ENCODE measurements around the gene CLASP1.

The CLASP1 gene

GRCh38 chr2:121603185-121603584, 46.1 kb downstream of the CLASP1 start:
- H3K36me3 ChIP-seq (ENCODE audit: insufficient read depth, low read length): peaks cover 27% of the 10 kb centered on the region
- H2AFZ ChIP-seq (ENCODE audit: low read depth, low read length): no peak overlapping the region
- no peaks in the 10 kb centered on the region for H3K27me3 ChIP-seq (ENCODE audit: insufficient read depth, low read length)
- no peak overlapping the region for H3K4me3 ChIP-seq (ENCODE audit: low read length)
- no peaks in the 10 kb centered on the region for H3K4me1 ChIP-seq (ENCODE audit: insufficient read depth, low read length)
- no peaks in the 10 kb centered on the region for H3K9me3 ChIP-seq (ENCODE audit: low read length)

- no peak overlapping the region for H3K4me3 ChIP-seq (ENCODE audit: low read length)
- H3K4me1 ChIP-seq (ENCODE audit: insufficient read depth, low read length): peaks cover 6% of the 10 kb centered on the region
- H2AFZ ChIP-seq (ENCODE audit: low read depth, low read length): no peak overlapping the region
- peaks cover 21% of the 10 kb centered on the region for H3K36me3 ChIP-seq (ENCODE audit: insufficient read depth, low read length)
- H3K9me3 ChIP-seq (ENCODE audit: low read length): no peaks in the 10 kb centered on the region
- no peaks in the 10 kb centered on the region for H3K27me3 ChIP-seq (ENCODE audit: insufficient read depth, low read length)
These were observed 49.2 kb downstream of the CLASP1 start for GRCh38 chr2:121599963-121600651.

DNA sequence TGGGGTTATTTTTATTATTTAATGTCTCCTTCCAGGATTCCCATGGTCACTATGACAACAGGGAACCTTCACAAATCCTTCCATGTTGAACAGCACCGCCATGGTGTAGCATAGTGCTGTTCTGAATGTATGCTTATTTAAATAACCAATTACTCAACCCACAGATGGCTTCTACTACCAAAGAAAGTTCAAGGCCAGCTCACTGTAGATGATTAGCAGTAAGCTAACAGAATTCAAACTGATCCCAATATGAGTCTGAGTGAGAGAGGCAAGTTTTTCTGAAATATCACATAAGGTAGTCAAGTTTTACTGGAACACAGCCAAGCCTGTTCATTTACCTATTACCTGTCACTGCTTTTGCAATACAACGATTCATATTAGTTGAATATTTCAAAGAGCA, 51.2 kb downstream of the CLASP1 start:
- H3K27me3 ChIP-seq (ENCODE audit: insufficient read depth, low read length): no peaks in the 10 kb centered on the region
- no peaks in the 10 kb centered on the region for H3K9me3 ChIP-seq (ENCODE audit: low read length)
- H2AFZ ChIP-seq (ENCODE audit: low read depth, low read length): no peak overlapping the region
- no peak overlapping the region for H3K4me3 ChIP-seq (ENCODE audit: low read length)
- peaks cover 6% of the 10 kb centered on the region for H3K4me1 ChIP-seq (ENCODE audit: insufficient read depth, low read length)
- peaks cover 4% of the 10 kb centered on the region for H3K36me3 ChIP-seq (ENCODE audit: insufficient read depth, low read length)

DNA sequence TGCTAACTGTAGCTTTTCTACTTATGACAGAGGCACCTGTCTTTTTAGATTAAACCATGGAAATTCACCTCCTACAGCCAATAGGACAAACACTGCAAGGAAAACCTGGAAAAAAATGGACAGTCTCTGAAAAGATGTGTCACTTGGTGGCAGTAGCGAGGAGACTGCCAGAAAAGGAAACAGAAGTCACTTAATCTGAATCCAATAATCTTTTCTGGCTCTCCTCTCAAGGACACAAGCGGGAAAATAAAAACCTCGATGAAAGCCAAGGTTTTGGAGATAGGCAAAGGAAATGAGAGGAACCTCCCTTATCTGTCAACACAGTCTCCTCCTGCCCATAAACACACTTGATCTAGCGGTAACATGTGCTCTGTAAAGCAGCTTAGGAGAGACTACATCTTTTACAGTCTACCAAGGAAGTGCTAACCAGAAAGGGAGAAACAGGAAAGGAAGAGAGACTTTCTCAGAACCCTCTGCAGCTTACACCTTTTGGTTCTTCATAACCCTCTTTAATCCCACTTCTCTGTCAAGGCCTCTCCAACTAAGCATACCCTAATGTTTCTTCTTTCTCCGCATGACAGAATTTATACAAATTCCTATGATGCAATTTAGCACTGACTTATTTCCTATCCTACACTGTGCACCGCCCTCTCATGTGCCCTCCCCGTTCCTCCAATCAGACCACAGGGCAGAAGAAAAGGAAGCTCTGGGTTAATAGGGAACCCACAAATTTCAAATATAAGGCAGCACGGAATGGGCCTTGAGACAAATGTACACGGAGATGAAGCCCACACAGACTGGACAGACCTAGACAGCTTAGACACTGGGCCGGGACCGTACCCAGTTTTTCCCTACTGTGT, 52.8 kb downstream of the CLASP1 start:
- H3K4me1 ChIP-seq (ENCODE audit: insufficient read depth, low read length): peaks cover 6% of the 10 kb centered on the region
- H2AFZ ChIP-seq (ENCODE audit: low read depth, low read length): no peak overlapping the region
- H3K27me3 ChIP-seq (ENCODE audit: insufficient read depth, low read length): no peaks in the 10 kb centered on the region
- H3K9me3 ChIP-seq (ENCODE audit: low read length): no peaks in the 10 kb centered on the region
- H3K36me3 ChIP-seq (ENCODE audit: insufficient read depth, low read length): peaks cover 4% of the 10 kb centered on the region
- H3K4me3 ChIP-seq (ENCODE audit: low read length): no peak overlapping the region

GRCh38 chr2:121595012-121595891, 54.0 kb downstream of the CLASP1 start:
- Histone ChIP-seq H3K36me3 (ENCODE audit: insufficient read depth, low read length) (peaks cover 6% of the 10 kb centered on the region), H3K4me3 (ENCODE audit: low read length) (no peak overlapping the region), H3K27me3 (ENCODE audit: insufficient read depth, low read length) (no peaks in the 10 kb centered on the region), H3K4me1 (ENCODE audit: insufficient read depth, low read length) (peaks cover 6% of the 10 kb centered on the region), H3K9me3 (ENCODE audit: low read length) (peaks cover 2% of the 10 kb centered on the region), H2AFZ (ENCODE audit: low read depth, low read length) (no peak overlapping the region)

GRCh38 chr2:121591199-121591598, 58.1 kb downstream of the CLASP1 start:
- Histone ChIP-seq H2AFZ (ENCODE audit: low read depth, low read length) (no peak overlapping the region), H3K4me1 (ENCODE audit: insufficient read depth, low read length) (peaks cover under 1% of the 10 kb centered on the region), H3K9me3 (ENCODE audit: low read length) (peaks cover 2% of the 10 kb centered on the region), H3K36me3 (ENCODE audit: insufficient read depth, low read length) (peaks cover 7% of the 10 kb centered on the region), H3K27me3 (ENCODE audit: insufficient read depth, low read length) (no peaks in the 10 kb centered on the region), H3K4me3 (ENCODE audit: low read length) (no peak overlapping the region)

DNA sequence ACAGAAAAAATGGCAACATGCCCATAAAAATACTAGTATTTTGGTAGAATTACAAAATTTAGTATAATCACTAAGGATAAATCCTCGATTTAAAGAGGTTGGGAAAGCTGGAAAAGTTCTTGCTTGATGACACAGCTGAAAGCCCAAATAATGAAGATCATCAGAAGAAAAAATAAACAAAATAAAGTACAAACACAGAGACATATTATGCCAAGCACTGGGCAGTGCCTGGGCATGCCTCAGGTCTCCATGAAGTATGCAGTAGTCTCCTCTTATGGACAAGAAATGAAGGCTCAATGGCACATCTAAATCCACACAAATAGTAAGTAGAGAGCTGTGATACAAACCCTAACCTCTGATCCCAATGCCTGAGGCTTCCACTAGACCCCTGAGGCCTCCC, 60.9 kb downstream of the CLASP1 start:
- peaks cover 2% of the 10 kb centered on the region for H3K9me3 ChIP-seq (ENCODE audit: low read length)
- no peaks in the 10 kb centered on the region for H3K4me1 ChIP-seq (ENCODE audit: insufficient read depth, low read length)
- no peak overlapping the region for H2AFZ ChIP-seq (ENCODE audit: low read depth, low read length)
- H3K4me3 ChIP-seq (ENCODE audit: low read length): no peak overlapping the region
- peaks cover 14% of the 10 kb centered on the region for H3K36me3 ChIP-seq (ENCODE audit: insufficient read depth, low read length)
- no peaks in the 10 kb centered on the region for H3K27me3 ChIP-seq (ENCODE audit: insufficient read depth, low read length)

- Histone ChIP-seq H3K36me3 (ENCODE audit: insufficient read depth, low read length) (peaks cover 14% of the 10 kb centered on the region), H3K27me3 (ENCODE audit: insufficient read depth, low read length) (no peaks in the 10 kb centered on the region), H3K4me3 (ENCODE audit: low read length) (no peak overlapping the region), H3K4me1 (ENCODE audit: insufficient read depth, low read length) (no peaks in the 10 kb centered on the region), H3K9me3 (ENCODE audit: low read length) (peaks cover 2% of the 10 kb centered on the region), H2AFZ (ENCODE audit: low read depth, low read length) (no peak overlapping the region)
These were observed 62.1 kb downstream of the CLASP1 start for GRCh38 chr2:121587131-121587530.

GRCh38 chr2:121584741-121585140, 64.5 kb downstream of the CLASP1 start:
- Histone ChIP-seq H3K4me3 (ENCODE audit: low read length) (no peak overlapping the region), H3K27me3 (ENCODE audit: insufficient read depth, low read length) (no peaks in the 10 kb centered on the region), H3K4me1 (ENCODE audit: insufficient read depth, low read length) (peaks cover 4% of the 10 kb centered on the region), H3K36me3 (ENCODE audit: insufficient read depth, low read length) (peaks cover 8% of the 10 kb centered on the region), H3K9me3 (ENCODE audit: low read length) (no peaks in the 10 kb centered on the region), H2AFZ (ENCODE audit: low read depth, low read length) (no peak overlapping the region)

DNA sequence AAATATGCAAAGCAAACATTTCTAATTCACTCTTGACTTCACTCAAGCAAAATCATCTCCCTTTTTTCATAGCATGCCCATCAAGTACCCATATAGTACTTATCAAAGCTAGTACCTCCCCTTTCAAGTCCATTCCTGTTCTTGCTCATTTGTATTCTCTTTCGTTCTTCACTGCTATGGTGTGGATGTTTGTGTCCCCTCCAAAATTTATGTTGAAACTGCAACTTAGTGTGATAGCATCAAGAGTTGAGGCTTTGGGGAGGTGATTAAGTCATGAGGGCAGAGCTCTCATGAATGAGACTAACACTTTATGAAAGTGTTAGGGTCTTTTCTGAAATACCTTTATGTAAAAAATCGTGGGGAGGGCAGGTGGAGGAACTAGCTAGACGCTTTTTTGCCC, 65.7 kb downstream of the CLASP1 start:
- Histone ChIP-seq H3K9me3 (ENCODE audit: low read length) (no peaks in the 10 kb centered on the region), H3K36me3 (ENCODE audit: insufficient read depth, low read length) (peaks cover 6% of the 10 kb centered on the region), H3K4me3 (ENCODE audit: low read length) (no peak overlapping the region), H2AFZ (ENCODE audit: low read depth, low read length) (no peak overlapping the region), H3K27me3 (ENCODE audit: insufficient read depth, low read length) (no peaks in the 10 kb centered on the region), H3K4me1 (ENCODE audit: insufficient read depth, low read length) (peaks cover 15% of the 10 kb centered on the region)

DNA sequence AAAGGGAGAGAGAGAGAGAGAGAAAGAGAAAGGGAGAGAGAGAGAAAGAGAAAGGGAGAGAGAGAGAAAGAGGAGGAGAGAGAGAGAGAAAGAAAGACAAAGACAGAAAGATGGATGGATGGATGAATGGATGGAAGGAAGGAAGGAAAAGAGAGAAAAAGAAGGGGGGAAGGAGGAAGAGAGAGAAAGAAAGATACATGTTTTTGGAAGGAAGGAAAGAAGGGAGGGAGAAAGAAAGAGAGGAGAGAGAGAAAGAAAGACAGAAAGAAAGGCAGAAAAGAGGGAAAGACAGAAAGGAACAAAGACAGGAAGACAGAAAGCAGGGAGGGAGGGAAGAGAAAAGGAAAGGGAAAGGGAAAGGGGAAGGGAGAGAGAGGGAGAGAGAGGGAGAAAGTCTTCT, 67.0 kb downstream of the CLASP1 start:
- H3K27me3 ChIP-seq (ENCODE audit: insufficient read depth, low read length): no peaks in the 10 kb centered on the region
- H3K4me3 ChIP-seq (ENCODE audit: low read length): no peak overlapping the region
- no peaks in the 10 kb centered on the region for H3K9me3 ChIP-seq (ENCODE audit: low read length)
- H2AFZ ChIP-seq (ENCODE audit: low read depth, low read length): no peak overlapping the region
- peaks cover 6% of the 10 kb centered on the region for H3K36me3 ChIP-seq (ENCODE audit: insufficient read depth, low read length)
- peaks cover 15% of the 10 kb centered on the region for H3K4me1 ChIP-seq (ENCODE audit: insufficient read depth, low read length)

GRCh38 chr2:121579309-121579708, 70.0 kb downstream of the CLASP1 start:
- no peaks in the 10 kb centered on the region for H3K9me3 ChIP-seq (ENCODE audit: low read length)
- no peak overlapping the region for H3K4me3 ChIP-seq (ENCODE audit: low read length)
- H2AFZ ChIP-seq (ENCODE audit: low read depth, low read length): no peak overlapping the region
- H3K27me3 ChIP-seq (ENCODE audit: insufficient read depth, low read length): no peaks in the 10 kb centered on the region
- peaks cover 2% of the 10 kb centered on the region for H3K36me3 ChIP-seq (ENCODE audit: insufficient read depth, low read length)
- H3K4me1 ChIP-seq (ENCODE audit: insufficient read depth, low read length): peaks cover 15% of the 10 kb centered on the region

DNA sequence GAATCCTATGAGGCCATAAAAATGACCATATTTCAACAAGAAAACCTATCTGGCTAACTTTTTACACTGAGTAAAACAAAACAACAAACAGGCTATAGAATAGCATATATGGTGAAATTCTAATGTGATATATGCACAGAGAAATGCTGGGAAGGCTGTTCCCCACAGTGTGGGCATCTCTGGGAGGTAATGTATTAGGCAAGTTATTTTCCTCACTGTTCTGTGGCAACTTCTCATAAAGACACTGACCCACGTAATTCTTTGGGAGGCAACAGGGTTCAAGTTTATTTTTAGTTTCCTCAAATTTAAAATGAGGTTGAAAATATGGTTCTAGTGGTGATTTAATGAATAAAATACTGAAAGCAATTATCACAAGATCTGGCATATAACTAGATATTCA, 71.9 kb downstream of the CLASP1 start:
- Histone ChIP-seq H3K4me1 (ENCODE audit: insufficient read depth, low read length) (peaks cover 15% of the 10 kb centered on the region), H2AFZ (ENCODE audit: low read depth, low read length) (no peak overlapping the region), H3K27me3 (ENCODE audit: insufficient read depth, low read length) (no peaks in the 10 kb centered on the region), H3K9me3 (ENCODE audit: low read length) (no peaks in the 10 kb centered on the region), H3K4me3 (ENCODE audit: low read length) (no peak overlapping the region), H3K36me3 (ENCODE audit: insufficient read depth, low read length) (no peaks in the 10 kb centered on the region)
